GM12878 (cell line): ENCODE measurements around the gene TK2. TPM values are rescaled to one million over a fixed set of nuclear protein-coding genes. Genes with fewer than 3 reads are reported as not detected.

Experiments
- ATAC-seq: fragments of 200-7000 bp; cut with Tn5 transposase; 3 replicates; pipeline ENCODE4 v1.9.1; 2020; ENCODE audit warnings: mild to moderate bottlenecking, moderate library complexity
- BruUV-seq: library from RNA; stranded (reverse); fragments of 400-500 nt; replicated peaks from 2 replicates; lab custom pipeline; 2021; lab: Mats Ljungman, UMichigan
- CTCF ChIA-PET: fragments of 300-600 bp; sonication (Branson Sonifier 250); formaldehyde crosslinking; extraction: SDS; loops from one replicate; lab custom pipeline; 2021; ENCODE audit warnings: inconsistent platforms; lab: Yijun Ruan, JAX
- POLR2A ChIA-PET: fragments of 350-600 bp; formaldehyde crosslinking; extraction: SDS; loops from one replicate; lab custom pipeline; 2021; ENCODE audit warnings: inconsistent platforms; lab: Charles Lee
- RAD21 ChIA-PET: fragments of 300-600 bp; sonication (Branson Sonifier 250); formaldehyde crosslinking; loops from one replicate; lab custom pipeline; 2023; ENCODE audit warnings: antibody characterized with exemption; ENCODE audit not compliant: unreplicated experiment; lab: Charles Lee
- SMC1A ChIA-PET: fragments of 300-600 bp; sonication (Branson Sonifier 250); formaldehyde crosslinking; loops from one replicate; lab custom pipeline; 2023; ENCODE audit not compliant: unreplicated experiment, uncharacterized antibody; lab: Charles Lee
- DNase-seq: peaks from one replicate; pipeline ENCODE4 v3.0.0-alpha.2; 2011; ENCODE audit warnings: low read depth, low spot score
- FAIRE-seq: peaks from 3 replicates; lab custom pipeline; 2011; peaks lifted over from hg19 to GRCh38; lab: Jason Lieb, UNC
- H2AFZ ChIP-seq: 2 replicates; pipeline ENCODE4 v1.6.0; 2011; ENCODE audit warnings: low read depth, low read length, control low read depth; ENCODE audit not compliant: control insufficient read depth
- H3K27ac ChIP-seq: 2 replicates; pipeline ENCODE4 v1.5.1; 2011; ENCODE audit warnings: control low read depth; ENCODE audit not compliant: control insufficient read depth, insufficient read depth
- H3K27me3 ChIP-seq, 2 experiments: replicated peaks in 1 of 2; 2 replicates each; pipeline versions ENCODE4 v1.6.0 to v1.6.1; 2011; ENCODE audit warnings: low read length in 1 of 2; ENCODE audit not compliant: control insufficient read depth in 2 of 2, insufficient read depth in 2 of 2
- H3K36me3 ChIP-seq, 2 experiments: 2 replicates each; pipeline ENCODE4 v1.5.1; 2011; ENCODE audit warnings: low read length in 1 of 2; ENCODE audit not compliant: control insufficient read depth in 2 of 2, insufficient read depth in 2 of 2
- H3K4me1 ChIP-seq: 2 replicates; pipeline ENCODE4 v1.6.1; 2011; ENCODE audit warnings: mild to moderate bottlenecking, low read length, moderate library complexity, mixed read lengths; ENCODE audit not compliant: control insufficient read depth, insufficient read depth
- H3K4me2 ChIP-seq: 2 replicates; pipeline ENCODE4 v1.6.0; 2011; ENCODE audit warnings: control low read depth; ENCODE audit not compliant: control insufficient read depth, insufficient read depth
- H3K4me3 ChIP-seq: fragments of 200-600 bp; sonication (generic); 2 replicates; pipeline ENCODE4 v1.5.1; 2016
- H3K79me2 ChIP-seq: 2 replicates; pipeline ENCODE4 v1.6.0; 2011; ENCODE audit warnings: low read length; ENCODE audit not compliant: control insufficient read depth, insufficient read depth
- H3K9ac ChIP-seq: 2 replicates; pipeline ENCODE4 v1.8.0; 2011; ENCODE audit warnings: low read length, control low read depth, mixed read lengths; ENCODE audit not compliant: control insufficient read depth, insufficient read depth
- H3K9me3 ChIP-seq: replicated peaks from 3 replicates; pipeline ENCODE4 v1.5.1; 2011; ENCODE audit warnings: mild to moderate bottlenecking, low read length; ENCODE audit not compliant: control insufficient read depth, insufficient read depth
- H4K20me1 ChIP-seq: 2 replicates; pipeline ENCODE4 v1.6.0; 2011; ENCODE audit not compliant: control insufficient read depth, insufficient read depth
- CHD4 ChIP-seq: fragments of 200-600 bp; sonication (generic); IDR thresholded peaks from 2 replicates; pipeline ENCODE4 v1.6.1; 2016; ENCODE audit warnings: mild to moderate bottlenecking
- EP300 ChIP-seq, 2 experiments: fragments of 150-350 bp in 1 of 2; IDR thresholded peaks; 2 replicates each; pipeline ENCODE4 v1.6.1; 2011 to 2012; ENCODE audit warnings: low read depth in 2 of 2, low read length in 2 of 2, borderline replicate concordance in 1 of 2, improper control_type of control experiment in 1 of 2, inconsistent platforms in 1 of 2; ENCODE audit not compliant: control insufficient read depth in 1 of 2
- HSF1 ChIP-seq: fragments of 150-350 bp; IDR thresholded peaks from 2 replicates; pipeline ENCODE4 v1.6.1; 2014; ENCODE audit warnings: mild to moderate bottlenecking, low read depth, low read length
- KLF5 ChIP-seq: fragments of 450-650 bp; IDR thresholded peaks from 2 replicates; pipeline ENCODE4 v1.6.1; 2014; ENCODE audit warnings: mild to moderate bottlenecking; ENCODE audit not compliant: partially characterized antibody
- NBN ChIP-seq: fragments of 450-650 bp; IDR thresholded peaks from 2 replicates; pipeline ENCODE4 v1.6.1; 2016
- SMARCA5 ChIP-seq: fragments of 450-650 bp; IDR thresholded peaks from 2 replicates; pipeline ENCODE4 v1.6.1; 2017; ENCODE audit warnings: mild to moderate bottlenecking
- USF1 ChIP-seq: IDR thresholded peaks from 2 replicates; pipeline ENCODE4 v1.6.1; 2011; ENCODE audit warnings: borderline replicate concordance, low read depth, mild to moderate bottlenecking, moderate library complexity, mixed read lengths, low read length; ENCODE audit not compliant: insufficient read depth; ENCODE audit errors: extremely low read length
- ZBED1 ChIP-seq: IDR thresholded peaks from 2 replicates; pipeline ENCODE4 v1.6.1; 2016; ENCODE audit warnings: borderline replicate concordance
- WGBS: methylation state at CpG from one replicate; pipeline ENCODE4 v1.1.6; 2016; ENCODE audit warnings: low lambda C conversion rate; ENCODE audit not compliant: insufficient replicate concordance, insufficient coverage; ENCODE audit errors: missing lambda C conversion rate; 5-methylcytosine and 5-hydroxymethylcytosine counted together
- in situ Hi-C: fragments of 300-500 bp; cut with MboI; formaldehyde crosslinking; loops from 9 replicates; pipeline ENCODE4 v1.14.3; 2018; ENCODE audit warnings: mixed read lengths
- intact Hi-C: fragments of 100-400 bp; cut with micrococcal nuclease; formaldehyde crosslinking; loops from one replicate; pipeline ENCODE4 v1.14.2; 2022; ENCODE audit not compliant: unreplicated experiment
- polyA plus RNA-seq, 11 experiments: library from polyadenylated mRNA; depleted of rRNA in 4 of 11; unstranded in 6 of 11; stranded (reverse) in 5 of 11; fragments of >200 nt; fragmentation: Nextera tagmentation in 4 of 11; fragmentation: Illumina TruSeq in 1 of 11; extraction: Ambion mirVana in 4 of 11; extraction: Trizol in 1 of 11; gene quantifications; 1 replicate in 1 of 11; 2 replicates in 10 of 11; pipeline versions ENCODE4 v1.2.1 to v1.2.3, GENCODE V29; 2011 to 2016; ENCODE audit warnings: inconsistent platforms in 2 of 11, missing spikeins in 2 of 11, low read depth in 1 of 11
- total RNA-seq, 4 experiments: library from RNA; depleted of rRNA in 3 of 4; stranded (reverse); fragments of >200 nt in 3 of 4; fragmentation: Illumina TruSeq in 1 of 4; extraction: Trizol in 1 of 4; gene quantifications; 2 replicates each; pipeline versions ENCODE4 v1.2.1 to v1.2.3, GENCODE V29; 2013 to 2021

Gene TK2
- total and polyA plus RNA-seq, 10 of the 15 experiments (the other 5 are each of a cell fraction or from before 2014, with no cell fraction given) = 1.3 to 12.4 (median 3.0) TPM

- Histone ChIP-seq H2AFZ (no peak overlapping the region), H3K4me3 (no peak overlapping the region), H3K9ac (no peak overlapping the region)
- TF ChIP-seq USF1 (no peak), ZBED1 (no peak)
- TF ChIP-seq, all 136 proteins: peak for 0
- ChIA-PET POLR2A (no interaction called here), RAD21 (interaction anchor here (0.6 kb wide), 1 partner anchor 12 kb away, joined by 3 read pairs; no protein-coding TSS in a partner anchor), SMC1A (interaction anchor here (0.8 to 4.0 kb wide), 4 partner anchors 7 to 14 kb away, joined by 3 to 25 read pairs (median 5); no protein-coding TSS in a partner anchor), CTCF (interaction anchor here (1.8 to 4.6 kb wide), 2 partner anchors 13 kb away, joined by 4 to 26 read pairs; no protein-coding TSS in a partner anchor)
- Histone ChIP-seq H3K4me2 (no peak overlapping the region), H3K36me3 (no peaks in the 10 kb centered on the region), H3K4me1 (peaks cover 1% of the 10 kb centered on the region; the same call in 1 of the 2 replicates), H3K9me3 (no peaks in the 10 kb centered on the region), H3K27ac (no peak overlapping the region), H4K20me1 (no peaks in the 10 kb centered on the region), H3K27me3 (peaks cover 7 to 13% of the 10 kb centered on the region in 2 experiments), H3K79me2 (no peaks in the 10 kb centered on the region)
- no TSS peak for BruUV-seq
- FAIRE-seq = no peak
- WGBS = 35% methylated on average over 5 of the region's 5 CpGs
- ATAC-seq = no peak
- intact Hi-C loops = no loop called here
- in situ Hi-C loops = no loop called here
- no peak for DNase-seq
Observed at GRCh38 chr16:66576296-66576695, 26.4 kb upstream of the TK2 start.

- Histone ChIP-seq H3K9ac (no peak overlapping the region), H3K27me3 (peaks cover 7 to 13% of the 10 kb centered on the region in 2 experiments), H4K20me1 (no peaks in the 10 kb centered on the region), H3K4me3 (no peak overlapping the region), H3K79me2 (no peaks in the 10 kb centered on the region), H3K4me1 (no peaks in the 10 kb centered on the region), H3K4me2 (no peak overlapping the region), H3K36me3 (no peaks in the 10 kb centered on the region), H3K9me3 (no peaks in the 10 kb centered on the region), H3K27ac (no peak overlapping the region), H2AFZ (no peak overlapping the region)
- FAIRE-seq (no peak), DNase-seq (no peak), ATAC-seq (no peak)
- ChIA-PET CTCF (interaction anchor here (0.6 to 4.6 kb wide), 7 partner anchors 12 to 1906 kb away, joined by 3 to 26 read pairs (median 3); no protein-coding TSS in a partner anchor), POLR2A (interaction anchor here (0.5 to 2.4 kb wide), 2 partner anchors 11 to 42 kb away, joined by 4 to 6 read pairs; no protein-coding TSS in a partner anchor), SMC1A (interaction anchor here (1.1 to 4.0 kb wide), 6 partner anchors 12 to 132 kb away, joined by 3 to 25 read pairs (median 4); no protein-coding TSS in a partner anchor), RAD21 (interaction anchor here (0.7 to 1.0 kb wide), 2 partner anchors 12 to 13 kb away, joined by 3 read pairs; no protein-coding TSS in a partner anchor)
- 81% methylated on average over 3 of the region's 3 CpGs for WGBS
- in situ Hi-C loops (no loop called here), intact Hi-C loops (no loop called here)
- TF ChIP-seq EP300 (IDR thresholded peaks at IDR 0.05; ENCODE audit: borderline replicate concordance in 1 of 2, control insufficient read depth in 1 of 2, low read depth in 2 of 2, low read length in 2 of 2) (no peak), SMARCA5 (no peak), NBN (no peak), HSF1 (no peak), CHD4 (no peak), KLF5 (no peak)
- no TSS peak for BruUV-seq
Observed at GRCh38 chr16:66575060-66575459, 25.1 kb upstream of the TK2 start.
